Activated naive CD4-positive, alpha-beta T cell treated with anti-CD3 and anti-CD28 coated beads for 36 hours (primary cell): ENCODE results near the gene EHD1. TPM values are rescaled to one million over a fixed set of nuclear protein-coding genes. Genes with fewer than 3 reads are reported as not detected.
A peak's percentile ranks its signal among the peaks of the same experiment; 100 is the strongest.
"Not testable (repeated sequence)": the region's sequence is repeated elsewhere in the genome, so short reads cannot be mapped to it uniquely, and the experiment has no call there.

Experiments
- CTCF ChIA-PET: fragments of 350-600 bp; sonication (Branson Sonifier 250); formaldehyde crosslinking; loops from one replicate; lab custom pipeline; 2021; ENCODE audit warnings: antibody characterized with exemption; lab: Charles Lee
- DNase-seq: peaks from one replicate; pipeline ENCODE4 v3.0.0-alpha.2; 2020
- H3K27ac Mint-ChIP-seq: one replicate; pipeline ENCODE4 v1.8.0; 2021; ENCODE audit warnings: mild to moderate bottlenecking, mixed read lengths
- H3K27me3 Mint-ChIP-seq: one replicate; pipeline ENCODE4 v1.8.0; 2021; ENCODE audit warnings: low read depth, mixed read lengths
- H3K36me3 Mint-ChIP-seq: one replicate; pipeline ENCODE4 v1.8.0; 2021; ENCODE audit warnings: low read depth, mixed read lengths
- H3K4me1 Mint-ChIP-seq: one replicate; pipeline ENCODE4 v1.8.0; 2021; ENCODE audit warnings: low read depth, mixed read lengths
- H3K4me3 Mint-ChIP-seq: one replicate; pipeline ENCODE4 v1.8.0; 2021; ENCODE audit warnings: mild to moderate bottlenecking, moderate library complexity, mixed read lengths
- H3K9me3 Mint-ChIP-seq: one replicate; pipeline ENCODE4 v1.8.0; 2021; ENCODE audit warnings: mixed read lengths
- intact Hi-C: fragments of 100-400 bp; cut with micrococcal nuclease; formaldehyde crosslinking; loops from one replicate; pipeline ENCODE4 v1.15.1; 2023
- total RNA-seq, 2 experiments: library from RNA; stranded (reverse); gene quantifications; one replicate each; pipeline ENCODE4 v1.2.3, GENCODE V29; 2021

Gene EHD1
- total RNA-seq, 2 experiments from 2014 or later = 124 to 132 TPM

- CTCF ChIA-PET = interaction anchor here (1.5 kb wide), 1 partner anchor 14 kb away, joined by 3 read pairs; no protein-coding TSS in a partner anchor
- no peaks in the 10 kb centered on the region for H3K9me3 Mint-ChIP-seq
- H3K4me1 Mint-ChIP-seq = no peaks in the 10 kb centered on the region
- no peaks in the 10 kb centered on the region for H3K36me3 Mint-ChIP-seq
- H3K27ac Mint-ChIP-seq = no peak overlapping the region
- intact Hi-C loops = no loop called here
- no peaks in the 10 kb centered on the region for H3K27me3 Mint-ChIP-seq
- H3K4me3 Mint-ChIP-seq = no peak overlapping the region
- no peak for DNase-seq
Measured at GRCh38 chr11:64817476-64817875, 60.9 kb downstream of the EHD1 start.

GRCh38 chr11:64815433-64815832 is 63.0 kb downstream of the EHD1 start:
- H3K27me3 Mint-ChIP-seq, DNase-seq, H3K4me3 Mint-ChIP-seq, H3K4me1 Mint-ChIP-seq, H3K27ac Mint-ChIP-seq, H3K36me3 Mint-ChIP-seq, intact Hi-C loops, H3K9me3 Mint-ChIP-seq: not testable (repeated sequence)
- CTCF ChIA-PET = interaction anchor here (0.8 kb wide), 1 partner anchor 514 kb away, joined by 3 read pairs; no protein-coding TSS in a partner anchor

DNA sequence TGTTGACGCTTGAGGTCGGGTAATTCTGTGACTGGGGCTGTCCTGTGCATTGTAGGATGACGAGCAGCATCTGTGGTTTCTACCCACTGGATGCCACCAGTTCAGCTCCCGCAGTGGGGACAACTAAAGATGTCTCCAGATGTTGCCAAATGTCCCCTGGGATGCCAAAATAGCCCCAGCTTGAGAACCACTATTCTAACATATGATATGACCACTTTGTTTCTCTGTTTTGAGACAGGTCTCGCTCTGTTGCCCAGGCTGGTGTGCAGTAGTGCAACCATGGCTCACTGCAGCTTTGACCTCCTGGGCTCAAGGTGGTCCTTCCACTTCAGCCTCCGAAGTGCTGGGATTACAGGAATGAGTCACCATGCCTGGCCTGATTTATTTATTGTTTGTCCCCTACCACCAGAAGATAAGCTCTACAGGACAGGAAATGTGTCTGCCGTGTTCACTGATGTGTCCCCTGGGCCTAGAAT is 63.7 kb downstream of the EHD1 start:
- intact Hi-C loops = no loop called here
- Mint-ChIP-seq H3K4me1 (peaks cover 6% of the 10 kb centered on the region), H3K27me3 (no peaks in the 10 kb centered on the region), H3K27ac (no peak overlapping the region), H3K9me3 (no peaks in the 10 kb centered on the region), H3K36me3 (no peaks in the 10 kb centered on the region), H3K4me3 (no peak overlapping the region)
- no peak for DNase-seq
- CTCF ChIA-PET = no interaction called here

GRCh38 chr11:64813826-64814225 is 64.6 kb downstream of the EHD1 start:
- intact Hi-C loops = no loop called here
- Mint-ChIP-seq H3K4me3 (no peak overlapping the region), H3K36me3 (no peaks in the 10 kb centered on the region), H3K9me3 (no peaks in the 10 kb centered on the region), H3K27ac (no peak overlapping the region), H3K4me1 (peaks cover 13% of the 10 kb centered on the region), H3K27me3 (no peaks in the 10 kb centered on the region)
- DNase-seq = no peak
- CTCF ChIA-PET = interaction anchor here (0.7 kb wide), 1 partner anchor 74 kb away, joined by 3 read pairs; no protein-coding TSS in a partner anchor

DNA sequence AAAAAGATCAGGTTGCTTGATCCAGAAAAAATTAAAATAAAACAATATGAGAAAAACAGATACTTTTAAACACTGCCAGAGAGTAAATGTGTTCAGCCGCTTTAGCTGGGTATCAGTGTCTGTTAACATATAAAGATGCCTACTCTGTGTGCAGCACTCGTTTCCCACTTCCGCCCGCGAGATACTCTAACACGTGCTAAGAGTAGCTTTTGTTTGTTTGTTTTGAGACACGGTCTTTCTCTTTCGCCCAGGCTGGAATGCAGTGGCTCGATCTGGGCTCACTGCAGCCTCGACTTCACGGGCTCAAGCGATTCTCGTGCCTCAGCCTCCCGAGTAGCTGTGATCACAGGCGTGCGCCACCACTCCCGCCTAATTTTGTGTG is 67.5 kb downstream of the EHD1 start:
- H3K4me1 Mint-ChIP-seq = peaks cover 20% of the 10 kb centered on the region
- intact Hi-C loops = loop anchor here (2.0 kb wide), 2 partner anchors 32 to 68 kb away; partner anchors contain the start of gene SF1
- DNase-seq = peak; percentile 58

GRCh38 chr11:64810271-64810890 is 68.0 kb downstream of the EHD1 start, which contains the start of gene MEN1:
TSS of gene MEN1 (minus strand) at chr11:64810551. CDS start at chr11:64810109, 442 bp downstream.
- Mint-ChIP-seq H3K27ac (peak within 1 kb of the TSS; percentile 84), H3K9me3 (no peaks in the 10 kb centered on the region), H3K27me3 (no peaks in the 10 kb centered on the region), H3K4me3 (peak within 1 kb of the TSS; percentile 97), H3K4me1 (peaks cover 20% of the 10 kb centered on the region), H3K36me3 (peaks cover 2% of the 10 kb centered on the region)
- CTCF ChIA-PET = interaction anchor here (0.6 to 1.7 kb wide), 3 partner anchors 36 to 895 kb away, joined by 3 to 6 read pairs (median 4); no protein-coding TSS in a partner anchor
- intact Hi-C loops = loop anchor here (2.0 kb wide), 2 partner anchors 32 to 68 kb away; partner anchors contain the start of gene SF1
- DNase-seq = peak; percentile 93

More for the DNA sequence above, 67.5 kb downstream of the EHD1 start:
- Mint-ChIP-seq H3K9me3 (no peaks in the 10 kb centered on the region), H3K27ac (peak overlapping the region; percentile 84), H3K27me3 (no peaks in the 10 kb centered on the region), H3K4me3 (peak overlapping the region; percentile 97), H3K36me3 (peaks cover 1% of the 10 kb centered on the region)
- CTCF ChIA-PET = interaction anchor here (1.0 to 1.7 kb wide), 2 partner anchors 36 to 122 kb away, joined by 4 to 6 read pairs; no protein-coding TSS in a partner anchor

DNA sequence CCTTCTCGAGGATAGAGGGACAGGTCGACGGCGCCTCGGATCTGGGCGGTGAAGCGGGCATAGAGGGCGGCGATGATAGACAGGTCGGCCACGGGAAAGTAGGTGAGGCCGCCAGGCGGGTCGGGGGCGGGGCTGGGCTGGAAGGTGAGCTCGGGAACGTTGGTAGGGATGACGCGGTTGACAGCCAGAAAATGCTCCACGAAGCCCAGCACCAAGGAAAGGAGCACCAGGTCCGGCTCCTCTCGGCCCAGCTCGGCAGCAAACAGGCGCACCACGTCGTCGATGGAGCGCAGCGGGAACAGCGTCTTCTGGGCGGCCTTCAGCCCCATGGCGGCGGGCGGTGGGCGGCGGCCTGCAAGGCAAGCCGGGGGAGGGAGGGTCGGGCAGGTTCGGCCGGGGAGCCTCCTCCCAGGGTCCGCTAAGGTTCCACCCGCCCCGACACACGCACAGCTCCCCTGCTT is 68.6 kb downstream of the EHD1 start:
- intact Hi-C loops = loop anchor here (2.0 kb wide), 2 partner anchors 31 to 67 kb away; partner anchors contain the start of gene SF1
- CTCF ChIA-PET = interaction anchor here (0.6 to 1.7 kb wide), 4 partner anchors 66 to 895 kb away, joined by 3 to 6 read pairs (median 4); partner anchors contain the start of gene RASGRP2
- Mint-ChIP-seq H3K27ac (peak overlapping the region; percentile 84), H3K9me3 (no peaks in the 10 kb centered on the region), H3K4me1 (peaks cover 20% of the 10 kb centered on the region), H3K27me3 (no peaks in the 10 kb centered on the region), H3K4me3 (peak overlapping the region; percentile 97), H3K36me3 (peaks cover 2% of the 10 kb centered on the region)
- DNase-seq = no peak

DNA sequence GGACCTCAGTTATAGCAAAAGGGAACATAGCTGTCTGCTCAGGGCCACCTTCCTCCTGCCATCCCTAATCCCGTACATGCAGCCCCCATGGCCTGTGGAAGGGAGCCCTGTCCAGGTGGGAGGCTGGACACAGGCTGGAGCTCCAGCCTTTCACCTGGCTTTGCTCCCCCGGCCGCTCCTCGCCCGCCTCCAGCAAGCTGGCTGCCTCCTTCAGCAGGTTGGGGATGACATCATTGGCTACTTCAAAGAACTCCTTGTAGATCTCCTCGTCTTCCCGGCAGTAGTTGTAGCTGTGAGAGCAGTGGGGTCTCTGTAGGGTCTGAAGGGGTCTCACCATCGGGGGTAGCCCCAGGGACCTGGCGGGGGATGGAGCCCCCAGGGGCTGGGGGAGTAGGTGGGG is 72.9 kb downstream of the EHD1 start:
- Mint-ChIP-seq H3K27me3 (no peaks in the 10 kb centered on the region), H3K4me1 (peaks cover 36% of the 10 kb centered on the region), H3K4me3 (no peak overlapping the region), H3K27ac (no peak overlapping the region), H3K36me3 (peaks cover 2% of the 10 kb centered on the region), H3K9me3 (no peaks in the 10 kb centered on the region)
- DNase-seq = no peak
- intact Hi-C loops = no loop called here
- CTCF ChIA-PET = no interaction called here

- peaks cover 2% of the 10 kb centered on the region for H3K36me3 Mint-ChIP-seq
- H3K4me3 Mint-ChIP-seq = peak overlapping the region; percentile 78
- DNase-seq = no peak
- H3K27ac Mint-ChIP-seq = no peak overlapping the region
- no peaks in the 10 kb centered on the region for H3K9me3 Mint-ChIP-seq
- H3K27me3 Mint-ChIP-seq = no peaks in the 10 kb centered on the region
- intact Hi-C loops = loop anchor here (5.0 kb wide), 1 partner anchor 1053 kb away; the partner anchor contains the start of gene CFL1
- CTCF ChIA-PET = interaction anchor here (0.9 kb wide), 1 partner anchor 12 kb away, joined by 3 read pairs; no protein-coding TSS in a partner anchor
- peaks cover 33% of the 10 kb centered on the region for H3K4me1 Mint-ChIP-seq
Measured at GRCh38 chr11:64804346-64805210, 73.8 kb downstream of the EHD1 start.

- CTCF ChIA-PET = interaction anchor here (0.9 kb wide), 1 partner anchor 13 kb away, joined by 3 read pairs; no protein-coding TSS in a partner anchor
- H3K27ac Mint-ChIP-seq = peak overlapping the region; percentile 89
- peaks cover 30% of the 10 kb centered on the region for H3K4me1 Mint-ChIP-seq
- H3K9me3 Mint-ChIP-seq = no peaks in the 10 kb centered on the region
- peaks cover 2% of the 10 kb centered on the region for H3K36me3 Mint-ChIP-seq
- no peak for DNase-seq
- intact Hi-C loops = loop anchor here (2.0 to 5.0 kb wide), 3 partner anchors 25 to 1053 kb away; partner anchors contain the start of genes CFL1, FAU, MRPL49 and SF1
- H3K27me3 Mint-ChIP-seq = no peaks in the 10 kb centered on the region
- H3K4me3 Mint-ChIP-seq = peak overlapping the region; percentile 78
Measured at GRCh38 chr11:64803846-64804345, 74.5 kb downstream of the EHD1 start.

DNA sequence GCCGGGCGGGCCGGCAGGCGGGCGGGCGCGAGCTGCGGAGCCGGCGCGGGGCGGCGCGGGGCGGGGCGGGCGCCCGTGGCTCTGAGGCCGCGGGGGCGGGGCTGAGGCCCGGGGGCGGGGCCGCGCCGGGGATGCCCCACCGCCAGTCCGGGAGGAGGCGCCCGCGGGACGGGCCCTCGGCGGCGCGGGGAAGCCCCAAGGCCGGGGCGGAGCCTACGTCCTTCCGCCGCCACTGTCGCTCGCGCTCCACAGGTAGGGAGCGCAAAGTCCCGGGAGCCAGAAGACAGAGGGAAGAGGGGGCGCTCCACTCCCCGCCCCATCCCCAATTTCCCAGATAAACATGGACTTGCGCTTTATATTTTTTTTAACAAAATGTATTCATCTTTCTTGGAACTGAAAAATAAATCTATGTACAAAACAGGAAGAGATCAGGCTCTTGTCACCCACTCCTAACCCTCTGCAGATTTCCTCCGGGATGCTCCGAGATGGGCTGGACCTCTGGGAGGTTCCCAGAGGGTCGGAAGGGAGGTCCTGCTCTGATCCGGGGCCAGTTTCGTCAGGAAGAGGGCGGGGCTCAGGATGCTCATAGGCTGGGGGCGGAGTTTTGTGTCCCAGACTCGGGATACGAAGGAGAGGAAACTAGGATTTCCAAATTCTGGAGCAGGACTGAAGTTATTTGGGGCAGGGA is 75.1 kb downstream of the EHD1 start, which contains the start of gene MAP4K2:
Gene MAP4K2 (minus strand): TSS at position 57 of the 688 bp plus-strand sequence. CDS start 65 bp downstream, outside the sequence.
- Mint-ChIP-seq H3K27me3 (no peaks in the 10 kb centered on the region), H3K36me3 (peaks cover 5% of the 10 kb centered on the region), H3K4me3 (peak within 1 kb of the TSS; percentile 81), H3K27ac (peak within 1 kb of the TSS; percentile 89), H3K4me1 (peaks cover 30% of the 10 kb centered on the region), H3K9me3 (no peaks in the 10 kb centered on the region)
- CTCF ChIA-PET = interaction anchor here (0.9 kb wide), 1 partner anchor 13 kb away, joined by 3 read pairs; no protein-coding TSS in a partner anchor
- DNase-seq = peak; percentile 88
- intact Hi-C loops = loop anchor here (2.0 to 5.0 kb wide), 3 partner anchors 25 to 1054 kb away; partner anchors contain the start of genes CFL1, FAU, MRPL49 and SF1
